Activated CD4-positive, alpha-beta T cell treated with anti-CD3 and anti-CD28 coated beads, Interleukin-2, amount 50 U/mL, for 16 hours (primary cell): ENCODE results near the gene PRPF38A.
"Not testable (repeated sequence)": the region's sequence is repeated elsewhere in the genome, so short reads cannot be mapped to it uniquely, and the experiment has no call there.

Source experiments
- DNase-seq: peaks from one replicate; pipeline ENCODE4 v3.0.0-alpha.2; 2020

Gene PRPF38A

GRCh38 chr1:52404116-52404974 is at the start of gene PRPF38A, which contains the start of gene ORC1:
Gene PRPF38A, plus strand, starts transcription at chr1:52404602. Its CDS starts 148 bp downstream, at chr1:52404750.
Gene ORC1, minus strand, starts transcription at chr1:52404423. Its CDS starts 2,200 bp downstream, at chr1:52402223.
- DNase-seq, result peak; percentile 98

GRCh38 chr1:52355436-52355835 is 49.0 kb upstream of the PRPF38A start:
- DNase-seq, result no peak

- no peak for DNase-seq
These were observed 48.4 kb upstream of the PRPF38A start for GRCh38 chr1:52355847-52356505.

DNA sequence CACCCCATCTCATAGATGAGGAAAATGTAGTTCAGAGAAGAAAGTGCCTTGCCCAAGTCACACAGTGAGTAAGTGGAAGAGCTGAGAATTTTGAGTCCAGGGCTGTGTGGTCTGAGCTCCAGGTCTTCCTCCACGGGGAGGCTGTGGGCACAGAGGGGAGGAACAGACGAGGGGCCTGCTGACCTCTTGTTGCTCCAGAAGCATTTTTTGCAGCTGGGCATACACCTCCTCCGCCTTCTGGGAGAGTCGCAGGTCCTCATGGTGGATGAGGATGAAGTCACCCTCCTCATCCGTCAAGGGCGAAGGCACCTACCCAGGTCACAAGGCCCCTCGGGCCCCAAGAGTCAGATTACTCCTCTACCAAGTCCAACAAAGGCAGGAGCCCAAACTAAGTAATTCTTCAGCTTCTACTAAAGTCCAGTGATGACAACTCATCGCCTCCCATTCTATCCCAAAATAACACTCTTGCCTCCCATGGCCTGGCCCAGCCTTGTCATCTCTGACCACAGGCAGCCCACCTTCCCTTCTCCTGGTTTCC is 47.5 kb upstream of the PRPF38A start:
- DNase-seq, result no peak

- DNase-seq, result no peak
These were observed 47.0 kb upstream of the PRPF38A start for GRCh38 chr1:52357397-52357796.

GRCh38 chr1:52358851-52359497 is 45.4 kb upstream of the PRPF38A start:
- DNase-seq, result no peak

- DNase-seq, result no peak
These were observed 44.5 kb upstream of the PRPF38A start for GRCh38 chr1:52359676-52360594.

DNA sequence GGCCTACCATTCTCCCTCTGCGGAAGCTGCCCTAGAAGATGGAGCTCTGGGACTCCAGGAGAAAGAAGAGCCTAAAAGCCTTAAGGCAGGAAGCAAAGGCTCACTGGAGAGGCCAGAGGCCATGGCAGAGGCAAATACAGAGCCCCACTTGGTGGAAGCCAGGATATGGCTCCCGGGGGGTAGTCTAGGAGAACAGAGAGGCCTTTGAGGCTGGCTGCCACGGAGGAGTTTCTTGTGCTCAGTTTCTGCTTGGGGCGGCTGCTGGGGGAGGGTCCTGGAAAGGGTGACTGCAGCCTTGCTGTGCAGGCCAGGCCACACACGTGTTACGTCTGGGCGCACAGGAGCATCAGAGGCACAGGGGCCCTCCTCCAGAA is 43.8 kb upstream of the PRPF38A start:
- DNase-seq, result no peak

DNA sequence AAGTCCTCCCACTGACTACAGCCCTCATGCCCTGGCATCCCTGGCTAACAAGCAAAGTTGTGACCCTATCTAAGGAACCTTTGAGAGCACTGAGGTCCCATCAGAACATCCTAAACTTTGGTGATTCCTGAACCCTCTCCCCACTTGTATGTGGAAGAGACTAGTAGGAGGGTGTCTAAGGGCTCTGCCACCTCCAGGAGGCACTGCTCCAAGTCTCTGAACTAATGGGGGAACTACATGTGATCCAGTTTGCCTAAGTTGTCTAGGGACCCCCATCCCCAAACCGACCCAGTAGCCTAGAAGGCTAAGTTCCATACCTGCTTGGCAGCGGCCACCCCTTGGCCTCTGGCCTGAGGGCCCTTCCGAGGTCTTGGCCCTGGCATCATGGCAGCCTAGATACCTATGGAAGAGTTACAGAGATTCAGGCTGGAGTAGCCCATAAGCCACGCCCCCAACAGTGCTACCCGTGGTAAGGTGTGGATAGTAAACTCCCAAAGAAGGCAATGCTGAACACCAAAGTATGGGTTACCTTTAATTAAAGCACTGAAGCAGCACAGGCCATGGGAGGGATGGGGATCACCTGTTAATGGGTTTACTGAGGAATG is 40.1 kb upstream of the PRPF38A start:
- DNase-seq, result peak; percentile 5

GRCh38 chr1:52365071-52365745 is 39.2 kb upstream of the PRPF38A start:
- peak; percentile 31 for DNase-seq

- peak; percentile 99 for DNase-seq
These were observed 38.5 kb upstream of the PRPF38A start, which contains the start of gene CC2D1B for GRCh38 chr1:52365746-52366516. Gene CC2D1B, minus strand, starts transcription at chr1:52366205. Its CDS starts 1,585 bp downstream, at chr1:52364620.

- DNase-seq, result no peak
These were observed 37.9 kb upstream of the PRPF38A start for GRCh38 chr1:52366517-52366827.

GRCh38 chr1:52367272-52367671 is 37.1 kb upstream of the PRPF38A start:
- no peak for DNase-seq

DNA sequence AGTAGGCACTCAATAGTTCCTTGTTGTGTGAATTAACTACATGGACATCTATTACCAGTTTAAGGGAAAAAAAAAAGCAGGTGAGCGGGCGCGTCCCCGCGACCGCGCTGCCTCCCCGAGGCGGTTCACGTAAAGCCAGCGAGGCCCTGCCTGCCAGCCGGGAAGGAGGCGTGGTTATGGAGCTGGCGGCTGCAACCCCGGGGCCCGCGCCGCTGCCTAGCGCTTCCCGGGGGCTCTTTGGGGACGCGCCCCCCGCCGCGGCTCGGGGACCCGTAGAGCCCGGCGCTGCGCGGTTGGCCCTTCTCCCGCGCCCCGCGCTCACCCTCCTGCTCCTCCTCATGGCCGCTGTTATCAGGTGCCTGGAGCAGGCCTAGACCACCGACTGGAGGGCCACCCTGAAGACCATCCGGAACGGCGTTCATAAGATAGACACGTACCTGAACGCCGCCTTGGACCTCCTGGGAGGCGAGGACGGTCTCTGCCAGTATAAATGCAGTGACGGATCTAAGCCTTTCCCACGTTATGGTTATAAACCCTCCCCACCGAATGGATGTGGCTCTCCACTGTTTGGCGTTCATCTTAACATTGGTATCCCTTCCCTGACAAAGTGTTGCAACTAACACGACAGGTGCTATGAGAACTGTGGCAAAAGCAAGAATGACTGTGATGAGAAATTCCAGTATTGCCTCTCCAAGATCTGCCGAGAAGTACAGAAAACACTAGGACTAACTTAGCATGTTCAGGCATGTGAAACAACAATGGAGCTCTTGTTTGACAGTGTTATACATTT is 35.8 kb upstream of the PRPF38A start:
- peak; percentile 51 for DNase-seq

- DNase-seq, result not testable (repeated sequence)
These were observed 34.6 kb upstream of the PRPF38A start for GRCh38 chr1:52369851-52370250.

DNA sequence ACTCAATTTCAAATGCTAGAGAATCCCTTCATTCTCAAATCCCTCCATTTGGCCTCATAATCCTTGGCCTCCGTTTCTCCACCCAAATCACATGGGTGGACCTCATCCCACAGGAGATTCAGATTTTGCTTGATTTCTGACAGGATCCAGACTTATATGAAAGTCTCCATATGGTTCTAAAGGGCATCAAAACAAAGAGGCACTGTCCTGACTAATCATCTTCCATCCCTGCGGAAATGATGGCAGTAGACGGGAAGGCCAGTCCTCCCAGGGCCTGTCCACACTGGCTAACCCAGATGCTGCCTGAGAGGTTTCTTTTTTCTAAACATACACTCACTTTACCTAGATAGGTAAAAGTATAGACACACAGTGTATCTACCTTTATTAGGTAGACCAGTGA is 19.0 kb upstream of the PRPF38A start:
- DNase-seq, result no peak

DNA sequence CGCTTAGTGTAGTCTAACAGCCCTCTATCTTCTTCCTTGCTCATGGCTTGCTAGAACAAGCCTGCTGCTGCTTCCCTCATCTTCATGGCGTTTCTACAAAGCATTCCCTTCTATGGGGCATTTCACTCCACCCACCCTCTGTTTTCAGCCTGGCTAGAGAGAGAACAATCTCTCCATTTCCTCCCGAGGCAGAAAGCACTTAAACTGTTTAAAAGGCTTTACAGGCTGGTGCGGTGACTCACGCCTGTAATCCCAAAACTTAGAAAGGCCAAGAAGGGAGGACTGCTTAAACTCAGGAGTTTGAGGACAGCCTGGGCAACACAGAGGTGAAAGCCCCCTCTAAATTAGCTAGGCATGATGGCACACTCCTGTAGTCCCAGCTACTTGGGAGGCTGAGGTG is 17.9 kb upstream of the PRPF38A start:
- no peak for DNase-seq

DNA sequence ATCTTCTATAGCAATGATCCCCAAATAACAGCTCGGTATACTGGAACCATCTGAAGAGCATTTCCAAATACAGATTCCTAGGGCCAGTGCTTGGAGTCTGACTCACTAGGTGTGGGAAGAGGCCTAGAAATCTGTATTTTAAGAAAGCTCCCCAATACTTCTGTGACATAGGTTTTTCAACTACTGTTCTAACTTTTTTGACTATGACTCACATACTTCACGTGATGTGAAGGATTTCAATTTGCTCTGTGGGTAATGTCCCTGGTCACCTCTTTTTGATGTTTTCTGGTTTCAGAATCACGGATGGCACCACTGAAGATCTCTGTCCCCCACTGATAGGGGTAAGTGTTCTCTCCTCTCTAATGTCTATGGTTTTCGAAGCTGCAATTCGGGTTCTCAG is 11.2 kb upstream of the PRPF38A start:
- no peak for DNase-seq

DNA sequence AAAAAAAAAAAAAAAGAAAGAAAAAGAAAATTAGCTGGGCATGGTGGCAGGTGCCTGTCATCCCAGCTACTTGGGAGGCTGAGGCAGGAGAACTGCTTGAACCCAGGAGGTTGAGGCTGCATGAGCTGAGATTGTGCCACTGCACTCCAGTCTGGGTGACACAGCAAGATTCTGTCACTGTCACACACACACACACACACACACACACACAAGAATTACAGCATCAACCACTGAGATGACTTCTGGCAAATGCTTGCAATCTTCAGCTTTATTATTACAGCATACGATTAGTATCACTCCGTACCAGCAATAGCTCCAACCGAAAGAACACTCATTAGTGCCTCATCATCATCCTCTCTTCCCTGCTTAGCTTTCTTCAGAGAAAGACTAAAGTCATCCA is 4.8 kb upstream of the PRPF38A start:
- DNase-seq, result no peak

- no peak for DNase-seq
These were observed 4.3 kb upstream of the PRPF38A start for GRCh38 chr1:52400131-52400530.
